SKM-1 treated with dmso at 0.1 percent for 144 hours (cell line): ENCODE results near the gene OR4C13.
"Not testable (repeated sequence)": the region's sequence is repeated elsewhere in the genome, so short reads cannot be mapped to it uniquely, and the experiment has no call there.

Source experiments
- DNase-seq: peaks from one replicate; lab custom pipeline; 2025; ENCODE audit not compliant: unreplicated experiment; lab: John Stamatoyannopoulos, UW

Gene OR4C13

DNA sequence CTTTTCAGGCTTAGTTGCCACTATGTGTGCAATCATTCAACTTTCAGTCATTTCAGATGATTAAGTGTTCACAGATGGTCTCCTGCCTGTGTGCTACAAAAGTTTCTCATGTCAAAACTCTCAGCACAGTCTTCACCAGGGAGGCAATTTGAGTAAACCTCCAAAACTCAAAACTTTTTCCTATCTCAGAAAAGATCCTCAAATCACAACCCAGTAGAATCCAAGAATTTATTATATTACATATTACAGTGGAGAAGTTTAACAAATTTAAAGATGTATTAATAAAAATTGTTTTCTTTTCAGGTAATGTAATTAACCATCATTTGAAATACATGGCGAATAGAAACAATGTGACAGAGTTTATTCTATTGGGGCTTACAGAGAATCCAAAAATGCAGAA is at the start of gene OR4C13:
TSS of gene OR4C13 (plus strand) at position 301 of the 400 bp plus-strand sequence. CDS start at position 333, 32 bp downstream.
- DNase-seq, result no peak

DNA sequence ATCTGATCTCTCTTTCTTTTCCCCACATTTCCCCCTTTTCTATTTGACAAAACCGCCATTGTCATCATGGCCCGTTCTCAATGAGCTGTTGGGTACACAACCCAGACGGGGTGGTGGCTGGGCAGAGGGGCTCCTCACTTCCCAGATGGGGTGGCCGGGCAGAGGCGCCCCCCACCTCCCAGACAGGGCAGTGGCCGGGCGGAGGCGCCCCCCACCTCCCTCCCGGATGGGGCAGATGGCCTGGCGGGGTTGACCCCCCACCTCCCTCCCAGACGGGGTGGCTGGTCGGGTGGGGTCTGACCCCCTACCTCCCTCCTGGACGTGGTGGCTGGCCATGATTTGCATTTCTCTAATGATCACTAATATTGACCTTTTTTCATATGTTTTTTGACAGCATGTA is 40.7 kb upstream of the OR4C13 start:
- not testable (repeated sequence) for DNase-seq

GRCh38 chr11:49948701-49949100 is 3.5 kb upstream of the OR4C13 start:
- not testable (repeated sequence) for DNase-seq

DNA sequence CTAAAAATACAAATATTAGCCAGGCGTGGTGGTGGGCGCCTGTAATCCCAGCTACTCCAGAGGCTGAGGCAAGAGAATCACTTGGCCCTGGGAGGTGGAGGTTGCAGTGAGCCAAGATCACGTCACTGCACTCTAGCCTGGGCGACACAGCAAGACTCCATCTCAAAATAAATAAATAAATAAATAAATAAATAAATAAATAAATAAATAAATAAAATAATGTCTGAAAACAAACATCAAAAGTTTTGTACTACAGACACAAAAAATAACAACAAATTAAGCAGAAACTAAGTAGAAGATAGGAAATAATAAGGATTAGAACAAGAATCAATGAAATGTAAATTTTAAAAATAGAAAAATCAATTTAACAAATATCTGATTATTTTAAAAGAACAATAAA is 21.2 kb downstream of the OR4C13 start:
- not testable (repeated sequence) for DNase-seq

DNA sequence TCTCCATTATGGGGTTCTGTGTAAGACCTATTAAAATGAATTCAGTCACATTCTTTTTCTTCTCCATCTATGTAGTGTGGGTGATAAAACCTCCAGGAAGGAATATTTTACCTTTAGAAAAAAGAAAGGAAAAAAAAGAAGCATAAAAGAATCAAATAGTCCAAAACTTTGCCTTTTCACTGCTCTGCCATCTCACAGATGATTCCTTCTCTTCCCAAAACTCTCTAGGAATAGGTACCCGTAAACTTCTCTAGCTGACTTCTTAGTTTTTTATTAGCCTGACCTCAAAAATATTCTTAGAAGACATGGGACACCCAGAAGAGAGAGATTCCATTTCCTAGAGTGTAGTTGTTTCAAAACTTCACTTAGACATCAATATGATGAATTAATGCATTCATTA is 30.2 kb downstream of the OR4C13 start, which contains the start of gene OR4C12:
TSS of gene OR4C12 (minus strand) at position 101 of the 400 bp plus-strand sequence. CDS start at position 67, 34 bp downstream.
- DNase-seq, result not testable (repeated sequence)

GRCh38 chr11:49995565-49995964 is 43.4 kb downstream of the OR4C13 start:
- DNase-seq, result peak; percentile 63
